GM18870 (cell line): ENCODE results near the gene OIT3.
"Not testable (repeated sequence)": the region's sequence is repeated elsewhere in the genome, so short reads cannot be mapped to it uniquely, and the experiment has no call there.

Experiments
- ATAC-seq: cut with Tn5 transposase; IDR thresholded peaks from one replicate; pipeline ENCODE4 v1.9.1; 2021; ENCODE audit warnings: moderate library complexity; ENCODE audit not compliant: unreplicated experiment

Gene OIT3

GRCh38 chr10:72899545-72899944, 6.0 kb downstream of the OIT3 start:
- ATAC-seq = no peak

GRCh38 chr10:72903941-72904446, 10.5 kb downstream of the OIT3 start:
- not testable (repeated sequence) for ATAC-seq

GRCh38 chr10:72904806-72905205, 11.3 kb downstream of the OIT3 start:
- ATAC-seq = no peak

GRCh38 chr10:72906446-72906845, 12.9 kb downstream of the OIT3 start:
- no peak for ATAC-seq

- no peak for ATAC-seq
Measured at GRCh38 chr10:72910705-72911104, 17.2 kb downstream of the OIT3 start.

GRCh38 chr10:72911758-72912157, 18.2 kb downstream of the OIT3 start:
- no peak for ATAC-seq

GRCh38 chr10:72912736-72913135, 19.2 kb downstream of the OIT3 start:
- no peak for ATAC-seq

GRCh38 chr10:72913287-72913686, 19.7 kb downstream of the OIT3 start:
- no peak for ATAC-seq

- ATAC-seq = not testable (repeated sequence)
Measured at GRCh38 chr10:72917201-72917600, 23.7 kb downstream of the OIT3 start.

GRCh38 chr10:72917803-72918332, 24.3 kb downstream of the OIT3 start:
- ATAC-seq = not testable (repeated sequence)

GRCh38 chr10:72918352-72918751, 24.8 kb downstream of the OIT3 start:
- no peak for ATAC-seq

GRCh38 chr10:72921147-72921683, 27.7 kb downstream of the OIT3 start:
- ATAC-seq = not testable (repeated sequence)

- no peak for ATAC-seq
Measured at GRCh38 chr10:72924351-72924750, 30.8 kb downstream of the OIT3 start.

- ATAC-seq = no peak
Measured at GRCh38 chr10:72925951-72926465, 32.5 kb downstream of the OIT3 start.

GRCh38 chr10:72927485-72927884, 33.9 kb downstream of the OIT3 start:
- no peak for ATAC-seq

- ATAC-seq = no peak
Measured at GRCh38 chr10:72928798-72929197, 35.3 kb downstream of the OIT3 start.

GRCh38 chr10:72930276-72930675, 36.7 kb downstream of the OIT3 start:
- no peak for ATAC-seq

GRCh38 chr10:72932259-72933015, 38.9 kb downstream of the OIT3 start:
- ATAC-seq = no peak

- no peak for ATAC-seq
Measured at GRCh38 chr10:72935361-72935760, 41.8 kb downstream of the OIT3 start.

GRCh38 chr10:72943498-72944234, 50.1 kb downstream of the OIT3 start:
- no peak for ATAC-seq

GRCh38 chr10:72946963-72947362, 53.4 kb downstream of the OIT3 start:
- no peak for ATAC-seq
